ENCODE data around the gene HMGN4.

DNA sequence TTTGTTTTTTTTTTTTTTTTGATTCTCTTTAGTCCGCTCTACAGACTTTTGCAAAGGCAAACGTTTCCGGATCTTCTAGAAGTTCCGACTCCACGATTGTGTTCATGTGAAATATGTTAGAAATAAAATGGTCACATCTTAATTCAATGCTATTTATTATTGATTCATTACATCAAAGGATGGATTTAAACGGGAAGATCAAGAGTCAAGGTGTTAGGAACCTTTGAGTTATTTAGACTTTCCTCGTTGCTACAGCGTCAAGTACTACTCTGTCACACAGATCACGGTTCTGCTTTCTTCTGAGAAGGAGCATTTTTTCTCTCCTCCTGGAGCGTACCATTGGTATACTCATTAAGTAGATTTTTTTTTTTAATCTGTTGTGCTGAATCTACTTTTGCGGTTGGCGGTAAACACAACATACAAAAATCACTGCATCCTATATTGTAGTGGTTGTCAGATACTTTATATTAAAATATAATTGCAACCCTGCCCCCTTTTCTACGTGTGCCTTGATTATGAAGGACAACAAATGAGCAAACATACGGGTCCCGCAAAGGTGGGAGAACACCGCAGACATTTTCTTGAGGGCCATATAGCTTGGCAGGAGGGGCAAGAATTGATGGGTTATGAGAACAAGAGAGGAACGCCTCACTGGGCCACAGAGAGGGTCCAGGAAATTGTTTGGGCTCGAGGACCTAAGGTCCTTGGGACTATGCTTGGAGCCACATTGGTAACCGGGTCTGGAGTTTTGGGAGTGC, 17.5 kb downstream of the HMGN4 start:
- no peak for TF ChIP-seq POLR2A (IDR thresholded peaks at IDR 0.05; ENCODE audit: low read depth, low read length)
- TF ChIP-seq, protein P1, sequence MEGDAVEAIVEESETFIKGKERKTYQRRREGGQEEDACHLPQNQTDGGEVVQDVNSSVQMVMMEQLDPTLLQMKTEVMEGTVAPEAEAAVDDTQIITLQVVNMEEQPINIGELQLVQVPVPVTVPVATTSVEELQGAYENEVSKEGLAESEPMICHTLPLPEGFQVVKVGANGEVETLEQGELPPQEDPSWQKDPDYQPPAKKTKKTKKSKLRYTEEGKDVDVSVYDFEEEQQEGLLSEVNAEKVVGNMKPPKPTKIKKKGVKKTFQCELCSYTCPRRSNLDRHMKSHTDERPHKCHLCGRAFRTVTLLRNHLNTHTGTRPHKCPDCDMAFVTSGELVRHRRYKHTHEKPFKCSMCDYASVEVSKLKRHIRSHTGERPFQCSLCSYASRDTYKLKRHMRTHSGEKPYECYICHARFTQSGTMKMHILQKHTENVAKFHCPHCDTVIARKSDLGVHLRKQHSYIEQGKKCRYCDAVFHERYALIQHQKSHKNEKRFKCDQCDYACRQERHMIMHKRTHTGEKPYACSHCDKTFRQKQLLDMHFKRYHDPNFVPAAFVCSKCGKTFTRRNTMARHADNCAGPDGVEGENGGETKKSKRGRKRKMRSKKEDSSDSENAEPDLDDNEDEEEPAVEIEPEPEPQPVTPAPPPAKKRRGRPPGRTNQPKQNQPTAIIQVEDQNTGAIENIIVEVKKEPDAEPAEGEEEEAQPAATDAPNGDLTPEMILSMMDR (IDR thresholded peaks at IDR 0.05; ENCODE audit: extremely low read depth in 1 of 2, insufficient read depth in 1 of 2, low read depth in 1 of 2, low read length in 2 of 2): no peak
- TF ChIP-seq, protein P2, sequence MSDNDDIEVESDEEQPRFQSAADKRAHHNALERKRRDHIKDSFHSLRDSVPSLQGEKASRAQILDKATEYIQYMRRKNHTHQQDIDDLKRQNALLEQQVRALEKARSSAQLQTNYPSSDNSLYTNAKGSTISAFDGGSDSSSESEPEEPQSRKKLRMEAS (IDR thresholded peaks at IDR 0.05; ENCODE audit: insufficient read depth, insufficient read length): no peak
